ENCODE results near the gene HNRNPUL1. TPM values are rescaled to one million over a fixed set of nuclear protein-coding genes. Genes with fewer than 3 reads are reported as not detected.
A peak's percentile ranks its signal among the peaks of the same experiment; 100 is the strongest.

The HNRNPUL1 gene
- total and polyA plus RNA-seq, 2 experiments from 2014 or later = 204 to 207 TPM

DNA sequence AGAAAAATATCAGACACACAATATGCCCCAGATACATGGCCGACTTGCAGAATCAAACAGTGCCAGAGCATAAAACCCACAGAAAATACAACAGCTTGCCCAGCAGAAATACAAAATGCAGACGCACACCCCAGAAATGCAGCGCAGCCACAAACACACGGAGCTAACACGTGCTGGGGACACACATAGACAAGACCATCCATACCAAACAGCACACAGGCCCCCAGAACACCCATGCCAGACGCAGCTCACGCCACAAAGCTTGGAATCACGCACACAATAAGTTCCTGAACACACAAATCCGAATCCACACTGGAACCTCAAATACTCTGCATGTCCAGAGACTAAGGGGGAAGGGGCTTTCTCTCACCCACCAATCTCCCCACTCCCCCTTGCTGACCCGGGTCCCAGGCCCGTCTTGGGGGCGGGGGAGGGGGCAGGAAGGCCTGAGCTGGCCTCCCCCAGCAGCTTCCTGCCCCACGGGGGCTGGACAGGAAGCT lies 63.0 kb downstream of the HNRNPUL1 start:
- H3K27ac ChIP-seq (ENCODE audit: low read depth) = peak overlapping the region; percentile 33; the same call in 1 of the 2 replicates
- Mint-ChIP-seq H3K27me3 (ENCODE audit: insufficient read depth, low read depth, poor library complexity) (peaks cover 45% of the 10 kb centered on the region), H3K27ac (peak overlapping the region; percentile 40), H3K36me3 (ENCODE audit: low read depth) (peaks cover 11% of the 10 kb centered on the region), H3K9me3 (peaks cover 3% of the 10 kb centered on the region; the same call in 2 of the 3 replicates), H3K4me1 (peaks cover 66% of the 10 kb centered on the region), H3K4me3 (peak overlapping the region; percentile 53)
- 0 out of 2 replicates have a peak overlapping the region, but pooled peaks have one; percentile 72 for H2AFZ ChIP-seq
- no peaks in the 10 kb centered on the region for H3K79me2 ChIP-seq (replicated peaks; ENCODE audit: insufficient read depth)
- no peaks in the 10 kb centered on the region; the same call in 1 of the 2 replicates for H4K20me1 ChIP-seq (replicated peaks; ENCODE audit: insufficient read depth)
- H3K27me3 ChIP-seq (ENCODE audit: insufficient read depth) = peaks cover 6% of the 10 kb centered on the region
- H3K9me2 ChIP-seq (ENCODE audit: insufficient read depth) = no peaks in the 10 kb centered on the region
- peak overlapping the region; percentile 52 for H3K4me3 ChIP-seq
- H3K4me1 ChIP-seq (ENCODE audit: insufficient read depth) = peaks cover 56% of the 10 kb centered on the region
- ATAC-seq (no peak), DNase-seq (ENCODE audit: low spot score) (no peak)
- TF ChIP-seq, protein P1, sequence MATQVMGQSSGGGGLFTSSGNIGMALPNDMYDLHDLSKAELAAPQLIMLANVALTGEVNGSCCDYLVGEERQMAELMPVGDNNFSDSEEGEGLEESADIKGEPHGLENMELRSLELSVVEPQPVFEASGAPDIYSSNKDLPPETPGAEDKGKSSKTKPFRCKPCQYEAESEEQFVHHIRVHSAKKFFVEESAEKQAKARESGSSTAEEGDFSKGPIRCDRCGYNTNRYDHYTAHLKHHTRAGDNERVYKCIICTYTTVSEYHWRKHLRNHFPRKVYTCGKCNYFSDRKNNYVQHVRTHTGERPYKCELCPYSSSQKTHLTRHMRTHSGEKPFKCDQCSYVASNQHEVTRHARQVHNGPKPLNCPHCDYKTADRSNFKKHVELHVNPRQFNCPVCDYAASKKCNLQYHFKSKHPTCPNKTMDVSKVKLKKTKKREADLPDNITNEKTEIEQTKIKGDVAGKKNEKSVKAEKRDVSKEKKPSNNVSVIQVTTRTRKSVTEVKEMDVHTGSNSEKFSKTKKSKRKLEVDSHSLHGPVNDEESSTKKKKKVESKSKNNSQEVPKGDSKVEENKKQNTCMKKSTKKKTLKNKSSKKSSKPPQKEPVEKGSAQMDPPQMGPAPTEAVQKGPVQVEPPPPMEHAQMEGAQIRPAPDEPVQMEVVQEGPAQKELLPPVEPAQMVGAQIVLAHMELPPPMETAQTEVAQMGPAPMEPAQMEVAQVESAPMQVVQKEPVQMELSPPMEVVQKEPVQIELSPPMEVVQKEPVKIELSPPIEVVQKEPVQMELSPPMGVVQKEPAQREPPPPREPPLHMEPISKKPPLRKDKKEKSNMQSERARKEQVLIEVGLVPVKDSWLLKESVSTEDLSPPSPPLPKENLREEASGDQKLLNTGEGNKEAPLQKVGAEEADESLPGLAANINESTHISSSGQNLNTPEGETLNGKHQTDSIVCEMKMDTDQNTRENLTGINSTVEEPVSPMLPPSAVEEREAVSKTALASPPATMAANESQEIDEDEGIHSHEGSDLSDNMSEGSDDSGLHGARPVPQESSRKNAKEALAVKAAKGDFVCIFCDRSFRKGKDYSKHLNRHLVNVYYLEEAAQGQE (IDR thresholded peaks at IDR 0.05; ENCODE audit: unreplicated experiment) = no peak
- peaks cover 23% of the 10 kb centered on the region for H3F3A ChIP-seq (replicated peaks; ENCODE audit: low read depth)
- no peaks in the 10 kb centered on the region for H3K36me3 ChIP-seq (ENCODE audit: insufficient read depth)
- peak overlapping the region; percentile 90 for H3K4me2 ChIP-seq

DNA sequence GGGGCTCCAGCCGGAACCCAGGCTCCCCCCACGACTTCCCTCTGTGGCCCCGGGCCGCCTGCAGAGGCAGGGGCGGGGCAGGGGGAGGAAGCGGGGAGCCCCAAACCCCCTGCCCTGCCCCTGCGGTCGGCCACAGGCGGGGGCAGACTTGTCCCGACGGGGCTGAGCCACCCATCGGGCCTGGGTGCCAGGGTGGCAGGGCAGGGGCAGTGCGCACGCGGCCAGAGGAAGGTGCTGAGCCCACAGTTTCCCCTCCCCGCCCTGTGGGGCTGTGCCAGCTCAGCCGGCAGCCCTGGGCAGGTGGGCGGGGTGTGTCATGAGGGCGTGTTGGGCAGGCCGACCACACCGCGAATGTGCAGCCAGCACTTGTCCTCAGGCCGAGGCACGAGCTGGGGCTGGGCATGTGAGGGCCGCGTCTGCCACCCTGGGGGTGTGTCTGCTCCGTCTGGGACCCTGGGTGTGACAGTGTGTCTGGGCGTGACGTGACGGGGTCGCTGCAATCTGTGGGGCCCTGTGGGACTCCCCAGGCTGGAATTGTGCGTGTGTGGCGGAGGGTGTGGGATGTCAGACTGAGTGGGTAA lies 63.5 kb downstream of the HNRNPUL1 start:
- Histone ChIP-seq H3F3A (replicated peaks; ENCODE audit: low read depth) (peaks cover 20% of the 10 kb centered on the region), H3K4me3 (peak overlapping the region; percentile 52), H4K20me1 (replicated peaks; ENCODE audit: insufficient read depth) (no peaks in the 10 kb centered on the region), H3K27me3 (ENCODE audit: insufficient read depth) (peaks cover 10% of the 10 kb centered on the region), H3K27ac (ENCODE audit: low read depth) (no peak overlapping the region), H3K4me2 (peak overlapping the region; percentile 90), H2AFZ (0 out of 2 replicates have a peak overlapping the region, but pooled peaks have one; percentile 72), H3K79me2 (replicated peaks; ENCODE audit: insufficient read depth) (no peaks in the 10 kb centered on the region), H3K4me1 (ENCODE audit: insufficient read depth) (peaks cover 53% of the 10 kb centered on the region), H3K36me3 (ENCODE audit: insufficient read depth) (no peaks in the 10 kb centered on the region), H3K9me2 (ENCODE audit: insufficient read depth) (no peaks in the 10 kb centered on the region)
- H3K9me3 Mint-ChIP-seq = peaks cover 3% of the 10 kb centered on the region; the same call in 2 of the 3 replicates
- TF ChIP-seq, protein P2, sequence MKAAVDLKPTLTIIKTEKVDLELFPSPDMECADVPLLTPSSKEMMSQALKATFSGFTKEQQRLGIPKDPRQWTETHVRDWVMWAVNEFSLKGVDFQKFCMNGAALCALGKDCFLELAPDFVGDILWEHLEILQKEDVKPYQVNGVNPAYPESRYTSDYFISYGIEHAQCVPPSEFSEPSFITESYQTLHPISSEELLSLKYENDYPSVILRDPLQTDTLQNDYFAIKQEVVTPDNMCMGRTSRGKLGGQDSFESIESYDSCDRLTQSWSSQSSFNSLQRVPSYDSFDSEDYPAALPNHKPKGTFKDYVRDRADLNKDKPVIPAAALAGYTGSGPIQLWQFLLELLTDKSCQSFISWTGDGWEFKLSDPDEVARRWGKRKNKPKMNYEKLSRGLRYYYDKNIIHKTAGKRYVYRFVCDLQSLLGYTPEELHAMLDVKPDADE (IDR thresholded peaks at IDR 0.05) = 0 out of 2 replicates have a peak, but pooled peaks have one; percentile 54
- TF ChIP-seq ZNF331 (CRISPR knock-in tag; IDR thresholded peaks at IDR 0.05; ENCODE audit: low read depth) = no peak
- peaks cover 7% of the 10 kb centered on the region for H3K36me3 Mint-ChIP-seq (ENCODE audit: low read depth)
- ATAC-seq (peak; percentile 19), DNase-seq (ENCODE audit: low spot score) (peak; percentile 67)
- H3K4me3 Mint-ChIP-seq = peak overlapping the region; percentile 53
- H3K4me1 Mint-ChIP-seq = peaks cover 60% of the 10 kb centered on the region
- peaks cover 40% of the 10 kb centered on the region for H3K27me3 Mint-ChIP-seq (ENCODE audit: insufficient read depth, low read depth, poor library complexity)
- H3K27ac Mint-ChIP-seq = peak overlapping the region; percentile 68
